Measurements from ENCODE around the gene CSNK2B. TPM values are rescaled to one million over a fixed set of nuclear protein-coding genes. Genes with fewer than 3 reads are reported as not detected.

CSNK2B gene
- total and polyA plus RNA-seq, 9 of the 15 experiments (the other 6 are each of a cell fraction or from before 2014, with no cell fraction given) = 120 to 1,126 (median 529) TPM

GRCh38 chr6:31630177-31630934, 35.5 kb upstream of the CSNK2B start (continued):
- TF ChIP-seq ARID3B (CRISPR knock-in tag; IDR thresholded peaks at IDR 0.05; ENCODE audit: borderline replicate concordance) (no peak), ZNF384 (IDR thresholded peaks at IDR 0.05; ENCODE audit: low read depth, low read length) (no peak), ZNF436 (CRISPR knock-in tag; IDR thresholded peaks at IDR 0.05) (no peak), CXXC5 (CRISPR knock-in tag; IDR thresholded peaks at IDR 0.05) (0 out of 2 replicates have a peak, but pooled peaks have one; percentile 8), ETS1 (conservative IDR thresholded peaks at IDR 0.05; ENCODE audit: control insufficient read depth, low read depth, low read length) (no peak), ZBTB33 (CRISPR knock-in tag; IDR thresholded peaks at IDR 0.05) (peak; percentile 73; the same call in 1 of the 2 replicates), ZNF24 (IDR thresholded peaks at IDR 0.05) (peak; percentile 78), ZNF140 (CRISPR knock-in tag; IDR thresholded peaks at IDR 0.05) (no peak), NR4A1 (CRISPR knock-in tag; IDR thresholded peaks at IDR 0.05) (no peak), NR4A1 (tag; IDR thresholded peaks at IDR 0.05) (no peak), SMARCA5 (IDR thresholded peaks at IDR 0.05) (no peak), XRCC5 (IDR thresholded peaks at IDR 0.05; ENCODE audit: low read depth, low read length) (no peak), TSHZ1 (CRISPR knock-in tag; IDR thresholded peaks at IDR 0.05) (no peak), HES1 (IDR thresholded peaks at IDR 0.05; ENCODE audit: low read depth) (no peak), THAP12 (CRISPR knock-in tag; IDR thresholded peaks at IDR 0.05) (no peak)
